NOMO-1 treated with dmso at 0.1 percent for 144 hours (cell line): ENCODE measurements around the gene NECTIN3.

Source experiments
- DNase-seq: peaks from one replicate; lab custom pipeline; 2025; ENCODE audit not compliant: unreplicated experiment; lab: John Stamatoyannopoulos, UW

NECTIN3 gene

DNA sequence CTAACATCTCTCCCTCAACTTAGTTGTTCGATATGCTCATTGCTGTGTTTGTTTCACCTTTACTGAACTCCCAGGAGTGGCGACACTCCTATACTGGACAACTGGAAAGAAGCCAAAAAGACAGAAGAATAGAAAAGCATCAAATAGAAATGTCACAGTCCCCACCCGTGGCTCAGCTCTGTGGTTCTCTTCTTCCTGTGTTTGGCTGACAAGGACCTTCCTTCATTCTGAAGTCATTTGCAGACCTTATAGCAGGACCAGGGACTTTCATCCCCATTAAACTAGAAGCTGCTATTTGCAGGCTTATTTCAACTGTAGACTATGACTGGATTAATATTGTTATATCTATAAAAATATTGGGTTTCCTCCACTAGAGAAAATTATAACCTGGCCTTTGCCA, 125.9 kb downstream of the NECTIN3 start:
- DNase-seq: no peak

DNA sequence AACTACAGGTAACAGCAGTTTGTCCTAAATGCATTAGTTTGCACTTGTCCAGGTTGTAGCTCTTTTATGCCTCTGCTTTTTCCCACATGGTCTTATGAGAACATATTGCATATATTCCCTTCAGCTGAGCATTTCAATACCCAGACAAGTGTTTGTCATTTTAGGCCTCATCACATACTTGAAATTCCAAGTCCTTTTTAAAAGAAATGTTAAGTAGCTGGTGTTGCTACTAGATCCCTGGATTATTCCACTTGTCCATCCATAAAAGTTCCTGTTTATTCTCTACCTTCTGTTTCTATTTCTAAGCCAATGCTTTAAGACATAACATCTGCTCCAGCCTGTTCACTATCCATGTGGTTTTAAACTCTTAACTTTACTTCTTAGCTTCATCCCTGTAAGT, 128.4 kb downstream of the NECTIN3 start:
- no peak for DNase-seq

DNA sequence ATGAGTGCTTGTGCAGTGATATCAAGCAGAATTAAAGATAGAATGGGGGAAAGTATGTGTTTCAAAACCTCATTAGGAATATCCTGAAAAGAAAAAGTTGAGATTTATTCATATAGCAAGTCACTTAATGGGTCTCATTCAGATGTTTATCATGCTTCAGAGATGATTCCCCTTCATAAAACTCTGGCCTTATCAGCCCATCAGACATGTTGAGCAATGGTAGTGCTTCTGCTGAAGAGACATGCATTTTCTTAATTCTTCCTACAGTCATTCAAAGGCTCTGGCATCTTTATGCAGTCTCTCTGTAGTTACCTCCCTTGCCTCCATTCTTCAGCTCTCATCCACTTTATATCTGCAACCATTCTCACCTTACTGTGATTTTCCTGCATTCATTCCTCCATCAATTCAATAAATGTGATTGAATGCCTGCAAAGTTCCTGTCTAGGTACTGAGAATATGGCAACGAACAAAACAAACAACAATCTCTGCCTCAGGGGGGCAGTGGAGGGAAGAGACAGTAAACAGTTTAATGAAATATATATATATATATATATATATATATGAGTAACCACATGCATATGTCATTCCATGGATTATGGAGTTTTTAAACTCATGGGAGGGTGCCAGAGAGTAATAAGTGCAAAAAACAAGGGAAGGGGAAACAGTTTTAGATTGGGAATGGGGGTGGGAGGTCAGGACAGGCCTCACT, 138.5 kb downstream of the NECTIN3 start:
- no peak for DNase-seq

DNA sequence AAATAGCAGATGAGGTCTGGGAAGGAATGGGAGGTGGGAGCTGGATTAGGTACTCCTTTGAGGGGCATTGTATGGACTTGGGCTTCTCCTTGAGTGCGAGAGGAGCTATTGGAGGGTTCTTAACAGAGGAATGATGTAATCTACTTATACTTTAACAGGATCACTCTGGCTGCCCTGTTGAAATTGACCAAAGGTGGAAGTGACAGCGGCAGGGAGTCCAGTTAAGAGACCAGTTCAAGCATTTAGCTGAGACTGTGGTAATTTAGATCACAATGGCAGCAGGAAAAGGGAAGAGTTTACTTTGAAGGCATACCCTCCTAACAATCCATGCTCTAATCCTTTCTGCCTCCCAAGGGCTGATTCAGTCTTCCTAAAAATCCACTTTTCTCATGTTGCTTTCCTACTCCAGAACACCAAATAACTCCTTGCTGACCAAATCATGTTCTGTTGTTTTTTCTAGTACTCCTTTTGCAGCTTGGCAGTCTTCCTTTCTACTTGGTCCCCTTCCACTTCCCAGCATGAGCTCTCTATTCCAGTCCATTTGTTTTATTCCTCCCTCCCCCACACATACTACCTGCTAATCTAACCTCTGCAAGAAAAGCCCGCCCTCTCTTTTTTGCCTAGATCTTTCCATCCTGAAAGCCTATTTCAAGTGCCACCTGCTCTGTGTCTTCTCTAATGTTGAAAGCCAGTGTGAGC, 139.4 kb downstream of the NECTIN3 start:
- no peak for DNase-seq

DNA sequence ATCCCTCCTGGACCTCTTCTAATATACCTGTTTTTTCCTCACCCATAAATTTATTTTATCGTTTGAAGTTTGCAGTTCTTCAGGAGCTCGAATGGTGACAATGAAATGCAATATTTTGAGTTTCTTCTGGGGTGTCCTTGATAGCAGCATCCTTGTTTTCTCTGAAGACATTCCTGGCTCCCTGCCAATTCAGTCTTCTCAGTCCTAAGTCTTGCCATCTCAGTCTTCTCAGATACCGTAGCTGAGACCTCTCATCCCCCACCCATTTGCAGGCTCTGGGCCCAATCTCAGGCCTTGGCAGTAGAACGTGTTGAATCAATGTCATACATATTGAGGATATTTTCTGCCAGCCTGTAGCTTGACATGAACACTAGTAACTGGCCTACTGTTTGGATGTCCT, 140.9 kb downstream of the NECTIN3 start:
- DNase-seq: no peak

DNA sequence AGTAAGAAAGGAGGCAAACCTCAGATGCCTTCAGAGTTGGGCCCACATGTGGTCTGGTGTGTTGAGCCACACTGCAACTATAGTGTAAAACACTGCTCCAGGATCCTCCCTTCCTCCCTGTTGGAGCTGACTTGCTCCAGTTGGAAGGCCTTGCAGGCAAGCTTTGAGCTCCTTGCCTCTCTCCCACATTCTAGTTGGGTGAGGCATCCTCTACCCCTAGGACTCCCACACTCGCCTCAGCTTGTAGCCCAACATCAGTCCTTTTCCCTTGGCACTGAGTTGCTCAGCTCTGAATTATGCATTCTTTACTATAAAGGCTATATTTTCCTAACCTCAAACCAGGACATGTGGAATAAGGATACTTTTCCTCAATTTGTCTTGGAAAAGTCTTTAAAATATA, 143.9 kb downstream of the NECTIN3 start:
- DNase-seq: no peak

DNA sequence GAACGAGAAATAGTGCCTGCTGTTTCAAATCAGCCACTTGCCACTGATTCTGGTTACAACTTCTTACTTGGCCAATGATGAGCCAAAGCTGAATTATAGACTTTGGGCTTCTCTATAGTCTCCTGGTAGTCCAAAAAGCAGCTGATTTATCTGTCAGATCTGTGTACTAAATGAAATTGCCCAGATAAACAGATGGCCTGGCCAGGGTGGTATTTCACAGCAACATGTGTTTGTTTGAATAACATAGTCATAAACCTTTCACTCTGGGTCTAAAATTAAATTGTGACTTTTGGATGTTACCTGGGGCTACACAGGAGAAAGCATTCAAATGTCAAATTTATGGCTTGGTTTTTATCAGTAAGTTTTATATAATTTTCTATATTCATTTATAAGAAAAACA, 147.0 kb downstream of the NECTIN3 start:
- DNase-seq: no peak

DNA sequence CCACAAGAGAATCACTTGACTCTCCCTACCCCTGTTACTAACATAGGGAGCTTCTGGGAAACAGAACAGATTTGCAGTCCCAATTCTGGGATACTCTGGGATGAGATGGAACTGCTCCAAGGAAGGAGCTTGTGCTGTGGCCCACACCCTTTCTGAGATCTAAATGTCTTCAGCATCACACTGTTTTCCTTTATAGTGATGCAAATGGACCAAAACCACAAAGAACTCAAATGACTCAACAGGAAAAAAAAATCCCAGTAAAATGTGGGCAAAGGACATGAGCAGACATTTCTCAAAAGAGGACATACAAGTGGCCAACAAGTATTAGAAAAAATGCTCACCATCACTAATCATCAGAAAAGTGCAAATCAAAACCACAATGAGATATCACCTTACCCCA, 155.6 kb downstream of the NECTIN3 start:
- no peak for DNase-seq

DNA sequence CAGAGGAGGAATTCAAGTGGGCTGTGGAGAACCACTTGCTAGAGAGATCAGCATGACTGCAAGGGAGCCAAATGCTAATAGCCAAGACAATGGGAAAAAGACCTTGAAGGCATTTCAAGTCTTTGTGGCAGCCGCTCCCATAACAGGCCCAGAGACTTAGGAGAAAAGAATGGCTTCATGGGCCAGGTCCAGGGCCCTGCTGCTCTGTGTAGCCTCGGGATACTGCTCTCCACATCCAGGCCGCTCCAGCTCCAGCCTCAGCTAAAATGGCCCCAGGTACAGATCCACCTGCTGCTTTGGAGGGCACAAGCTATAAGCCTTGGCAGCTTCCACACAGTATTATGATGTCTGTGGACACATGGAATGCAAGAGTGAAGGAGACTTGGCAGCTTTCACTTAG, 157.7 kb downstream of the NECTIN3 start:
- DNase-seq: no peak

DNA sequence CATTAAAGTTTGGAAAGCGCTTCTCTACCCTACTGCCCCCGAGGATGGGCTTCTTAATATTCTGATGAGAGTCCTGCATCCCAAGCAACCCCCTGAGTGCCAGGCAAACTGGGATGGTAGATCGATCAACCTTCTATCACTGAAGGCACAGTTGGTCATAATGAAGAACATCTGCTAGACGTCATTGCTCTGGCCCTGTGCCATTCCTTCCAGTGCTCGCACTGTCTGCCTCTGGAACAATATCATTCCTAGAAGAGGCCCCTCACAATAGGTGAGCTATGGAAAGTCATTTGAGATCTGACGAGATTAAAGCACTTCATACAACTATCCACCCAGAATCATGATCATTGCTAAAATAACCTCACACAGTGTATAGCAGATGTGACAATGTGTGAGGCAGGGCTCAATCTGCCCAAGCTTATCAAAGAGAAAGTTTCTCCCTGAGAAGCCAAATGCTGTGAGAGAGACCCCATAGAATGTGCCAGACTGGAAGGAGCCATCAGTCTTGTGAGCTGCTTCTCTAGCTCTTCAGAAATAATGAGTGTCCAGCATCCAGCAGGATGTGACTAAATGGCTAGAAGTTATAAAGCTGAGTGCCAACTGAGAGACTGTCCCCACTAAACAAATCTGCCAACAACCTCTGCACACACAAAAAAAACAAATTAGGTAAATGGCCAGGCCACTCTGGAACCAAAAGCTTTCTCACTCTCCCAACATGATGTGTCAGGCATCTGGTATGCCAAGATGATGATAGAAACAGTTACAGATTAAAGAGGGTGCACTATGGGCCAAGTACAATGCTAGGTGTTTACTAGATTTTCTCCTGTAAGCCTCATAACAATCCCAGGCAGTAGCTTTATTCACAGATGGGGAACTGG, 165.5 kb downstream of the NECTIN3 start:
- no peak for DNase-seq

DNA sequence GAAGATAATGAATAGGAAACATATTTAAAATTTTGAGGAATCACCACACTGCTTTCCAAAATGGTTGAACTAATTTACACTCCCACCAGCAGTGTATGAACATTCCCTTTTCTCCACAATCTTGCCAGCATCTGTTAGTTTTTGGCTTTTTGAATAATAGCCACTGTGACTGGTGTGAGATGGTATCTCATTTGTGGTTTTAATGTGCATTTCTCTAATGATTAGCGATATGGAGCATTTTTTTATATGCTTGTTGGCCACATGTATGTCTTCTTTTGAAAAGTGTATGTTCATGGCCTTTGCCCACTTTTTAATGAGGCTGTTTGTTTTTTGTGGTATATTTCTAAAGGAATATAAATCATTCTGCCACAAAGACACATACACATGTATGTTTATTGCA, 166.3 kb downstream of the NECTIN3 start:
- DNase-seq: no peak

DNA sequence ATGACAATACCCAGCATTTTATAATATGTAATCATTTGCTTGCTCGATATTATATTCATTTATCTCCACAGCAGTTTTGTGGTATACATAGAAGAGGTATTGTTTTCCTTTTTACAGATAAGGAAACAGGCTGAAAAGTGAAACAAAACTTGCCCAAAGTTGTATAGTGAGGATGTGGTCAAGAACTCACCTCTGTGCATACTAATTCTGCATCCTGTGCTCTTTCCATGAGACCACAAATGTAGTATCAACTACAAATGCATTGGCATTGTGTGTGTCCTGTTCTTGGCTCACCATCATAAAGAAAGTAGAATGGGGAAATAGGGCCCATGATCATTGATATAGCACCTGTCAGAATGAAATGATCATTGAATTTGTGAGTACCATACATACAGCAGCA, 167.3 kb downstream of the NECTIN3 start:
- no peak for DNase-seq

DNA sequence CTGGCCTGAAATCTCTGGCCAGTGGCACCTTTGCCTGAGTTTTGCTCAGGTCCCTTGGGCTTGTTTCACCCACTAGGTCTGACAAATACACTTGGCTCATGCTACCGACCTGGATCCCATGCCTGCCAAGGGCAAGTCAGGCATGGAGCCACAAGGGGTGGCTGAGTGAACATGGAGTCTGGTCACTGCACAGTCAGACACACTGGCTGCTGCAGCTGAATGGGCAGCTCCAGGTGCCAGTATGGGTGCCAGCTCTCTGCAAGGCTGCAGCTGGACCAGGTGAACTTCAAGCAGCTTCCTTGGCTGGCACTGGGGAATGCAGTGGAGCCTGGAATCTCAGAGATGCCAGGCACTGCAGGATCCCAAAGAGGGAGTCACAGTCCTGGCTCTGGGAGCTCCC, 170.3 kb downstream of the NECTIN3 start:
- DNase-seq: no peak
